ENCODE results near the gene PANX2.

PANX2 gene

DNA sequence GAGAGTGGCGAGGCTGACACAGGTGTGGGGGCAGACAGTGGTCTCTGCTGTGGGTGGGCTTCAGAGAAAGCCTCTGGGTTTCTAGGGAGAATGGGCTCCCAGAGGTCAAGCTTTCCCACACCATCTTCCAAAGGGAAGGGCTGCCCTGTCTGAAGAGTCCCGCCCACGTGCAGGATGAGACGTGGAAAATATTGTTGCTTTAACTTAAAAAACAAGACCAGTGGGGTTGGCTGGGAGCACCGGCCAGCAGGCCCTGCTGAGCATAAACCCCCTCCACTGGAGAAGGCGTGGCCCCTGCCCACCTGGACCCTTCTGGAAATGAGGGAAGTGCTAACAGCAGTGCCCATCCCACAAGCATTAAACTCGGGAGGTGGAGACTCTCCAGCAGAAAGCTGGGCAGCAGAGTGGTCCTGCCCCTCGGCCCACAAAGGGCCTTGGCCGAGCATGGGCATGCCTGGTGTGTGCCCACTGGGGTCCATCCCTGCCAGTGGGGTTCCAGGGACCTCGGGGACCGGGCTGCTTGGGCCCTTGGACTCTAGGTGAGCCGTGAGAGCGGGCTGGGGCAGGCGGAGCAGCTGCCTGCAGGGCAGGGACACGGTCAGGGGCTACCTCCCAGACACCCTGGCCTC lies 45.6 kb downstream of the PANX2 start:
- DNase-seq (ENCODE audit: low spot score), result no peak

DNA sequence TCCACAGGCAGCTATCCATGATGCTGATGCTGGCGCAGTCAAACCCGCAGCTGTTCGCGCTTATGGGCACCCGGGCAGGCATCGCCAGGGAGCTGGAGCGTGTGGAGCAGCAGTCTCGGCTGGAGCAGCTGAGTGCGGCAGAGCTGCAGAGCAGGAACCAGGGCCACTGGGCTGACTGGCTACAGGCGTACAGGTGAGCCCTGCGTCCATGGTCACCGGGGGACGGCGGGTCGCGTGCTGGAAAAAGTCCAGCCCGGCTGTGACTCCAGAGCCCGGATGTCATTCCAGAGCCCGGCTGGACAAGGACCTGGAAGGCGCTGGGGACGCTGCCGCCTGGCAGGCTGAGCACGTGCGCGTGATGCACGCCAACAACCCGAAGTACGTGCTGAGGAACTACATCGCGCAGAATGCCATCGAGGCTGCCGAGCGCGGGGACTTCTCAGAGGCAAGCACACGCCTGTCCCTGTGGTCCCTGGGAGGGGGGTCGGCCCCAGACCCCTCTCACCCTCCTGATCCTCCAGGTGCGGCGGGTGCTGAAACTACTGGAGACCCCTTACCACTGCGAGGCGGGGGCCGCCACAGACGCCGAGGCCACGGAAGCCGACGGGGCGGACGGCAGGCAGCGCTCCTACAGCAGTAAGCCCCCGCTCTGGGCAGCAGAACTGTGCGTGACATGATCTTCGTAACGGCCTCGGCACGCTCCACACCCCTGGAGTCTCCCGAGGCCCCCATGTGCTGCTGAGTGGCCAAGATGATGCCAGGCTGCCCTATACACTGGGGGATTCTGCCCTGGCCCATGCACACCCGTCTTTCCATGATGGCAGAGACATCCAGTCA lies 46.4 kb downstream of the PANX2 start:
- DNase-seq (ENCODE audit: low spot score), result no peak

DNA sequence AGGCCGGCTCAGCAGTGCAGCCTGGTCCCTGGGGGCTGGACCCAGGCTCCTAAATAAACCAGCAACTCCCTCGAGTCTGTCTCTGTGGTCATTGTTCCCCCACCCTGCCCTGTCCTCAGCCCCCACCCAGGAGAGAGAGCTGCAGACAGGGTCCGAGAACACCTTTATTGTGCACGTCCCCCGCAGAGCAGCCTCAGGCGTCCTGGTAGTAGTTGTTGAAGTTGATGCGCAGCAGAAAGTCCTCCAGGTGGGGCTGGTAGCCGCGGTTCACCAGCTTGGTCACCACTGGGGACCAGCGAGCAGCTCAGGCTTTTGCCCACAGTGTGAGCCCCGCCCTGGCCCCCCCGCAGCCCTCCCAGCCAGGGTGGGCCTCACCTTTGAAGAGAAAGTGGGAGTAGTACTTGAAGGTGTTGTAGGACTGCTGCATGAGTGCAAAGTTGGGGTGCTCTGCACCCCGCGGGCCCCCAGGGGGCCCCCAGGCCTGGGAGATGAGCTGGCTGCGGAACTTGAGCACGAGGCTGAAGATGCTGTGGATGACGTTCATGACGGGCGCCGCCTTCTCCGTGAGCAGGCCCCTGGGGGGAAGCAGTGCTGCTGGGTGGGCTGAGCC lies 47.1 kb downstream of the PANX2 start:
- no peak for DNase-seq (ENCODE audit: low spot score)

DNA sequence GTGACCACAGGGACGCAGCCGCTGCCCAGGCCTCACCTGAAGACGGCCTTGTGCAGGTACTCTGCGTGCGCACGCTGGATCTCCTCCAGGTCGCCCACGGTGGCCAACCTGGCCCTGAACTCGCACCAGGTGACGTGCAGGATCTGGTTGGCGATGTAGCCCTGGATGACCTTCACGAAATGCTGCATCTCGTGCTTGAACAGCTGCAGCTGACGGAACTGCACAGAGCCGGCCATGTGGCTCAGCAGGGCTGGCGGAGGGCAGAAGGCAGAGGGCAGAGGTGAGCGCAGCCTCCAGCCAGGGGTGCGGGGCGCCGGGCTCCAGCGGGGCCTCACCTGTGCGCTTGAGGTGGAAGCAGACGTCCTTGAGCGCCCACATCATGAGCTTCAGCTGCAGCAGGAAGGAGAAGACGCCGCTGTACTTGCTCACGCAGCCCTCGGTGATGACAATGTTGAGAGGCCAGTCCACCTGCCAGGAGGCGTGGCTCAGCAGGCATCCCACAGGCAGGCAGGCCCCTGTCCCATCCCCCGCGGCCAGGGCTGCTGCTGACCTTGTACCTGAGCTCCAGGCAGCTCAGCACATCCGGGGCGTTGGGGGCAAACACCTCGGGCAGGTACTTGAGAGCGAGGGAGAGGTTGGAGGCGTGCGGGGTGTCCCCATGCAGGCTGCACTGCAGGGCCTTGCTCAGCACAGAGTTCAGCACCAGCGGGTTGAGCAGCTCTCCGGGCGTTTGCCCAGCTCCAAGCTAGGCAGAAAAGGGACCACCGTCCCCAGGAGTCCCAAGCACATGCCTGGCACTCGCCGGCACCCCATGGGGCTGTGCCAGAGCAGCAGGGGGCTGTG lies 47.8 kb downstream of the PANX2 start:
- no peak for DNase-seq (ENCODE audit: low spot score)

DNA sequence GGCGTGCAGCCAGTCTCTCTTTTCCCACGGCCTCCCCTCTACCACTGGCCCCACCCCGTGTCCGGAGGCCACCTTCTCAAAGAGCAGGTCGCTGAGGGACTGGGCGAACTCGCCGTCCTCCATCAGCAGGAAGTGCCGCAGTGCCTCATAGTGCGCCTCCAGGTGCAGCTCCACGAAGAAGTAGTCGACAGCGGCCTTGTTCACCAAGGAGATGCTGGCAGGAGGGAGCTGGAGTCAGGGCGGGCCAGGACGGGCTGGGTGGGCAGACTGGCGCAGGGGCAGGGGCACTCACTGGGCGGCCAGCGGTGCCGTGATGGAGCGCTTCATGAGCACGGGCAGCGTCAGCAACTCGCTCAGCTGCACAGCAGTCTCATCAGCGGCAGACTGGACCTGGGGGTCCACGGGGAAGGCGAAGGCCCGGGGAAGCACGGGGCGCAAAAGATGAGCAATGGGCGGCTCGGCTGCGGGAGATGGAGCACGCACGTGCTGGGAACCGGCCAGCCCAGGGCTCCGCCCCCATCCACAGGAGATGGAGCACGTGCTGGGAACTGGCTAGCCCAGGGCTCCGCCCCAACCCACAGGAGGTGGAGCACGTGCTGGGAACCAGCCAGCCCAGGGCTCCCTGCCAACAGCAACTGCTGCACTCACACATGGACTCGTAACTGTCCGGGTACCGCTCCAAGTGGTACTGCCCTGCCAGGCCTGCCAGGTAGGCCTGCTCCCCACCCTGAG lies 48.6 kb downstream of the PANX2 start:
- no peak for DNase-seq (ENCODE audit: low spot score)

DNA sequence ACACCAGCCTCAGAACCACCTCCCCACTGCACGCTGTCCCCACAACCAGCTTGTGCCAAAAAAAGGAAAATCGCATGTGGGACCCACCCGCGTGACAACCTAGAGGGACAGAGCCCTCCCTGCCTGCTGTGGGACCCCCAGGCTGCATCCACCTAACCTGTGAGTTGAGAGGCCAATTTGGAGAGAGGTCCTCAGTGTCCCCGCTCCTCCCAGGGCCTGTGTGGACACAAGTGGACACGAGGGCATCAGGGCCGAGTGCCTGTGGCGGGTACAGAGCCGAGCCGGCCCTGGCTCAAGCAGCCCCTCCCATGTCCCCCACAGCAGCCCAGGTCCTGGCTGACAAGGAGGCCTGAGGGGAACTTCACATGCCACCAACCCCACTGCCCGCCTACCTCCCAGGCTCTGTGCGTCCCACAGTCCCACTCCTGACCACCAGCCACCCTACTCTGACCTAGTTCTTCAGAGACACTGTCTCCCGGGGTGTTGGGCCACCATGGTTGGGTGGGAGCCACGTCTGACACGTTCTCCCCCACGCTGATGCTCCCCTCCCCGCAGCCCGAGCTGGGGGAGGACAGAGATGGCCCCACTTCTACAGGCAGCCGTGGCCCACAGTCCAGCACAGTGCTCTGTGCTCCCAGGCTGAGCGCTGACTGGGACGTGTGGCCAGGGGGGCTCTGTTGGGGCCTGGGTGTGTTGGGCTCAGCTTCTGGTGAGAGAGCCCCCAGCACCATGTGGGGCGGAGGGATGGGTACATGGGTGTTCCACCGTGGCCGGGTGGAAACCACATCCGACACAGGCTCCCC lies 49.5 kb downstream of the PANX2 start:
- DNase-seq (ENCODE audit: low spot score), result no peak

DNA sequence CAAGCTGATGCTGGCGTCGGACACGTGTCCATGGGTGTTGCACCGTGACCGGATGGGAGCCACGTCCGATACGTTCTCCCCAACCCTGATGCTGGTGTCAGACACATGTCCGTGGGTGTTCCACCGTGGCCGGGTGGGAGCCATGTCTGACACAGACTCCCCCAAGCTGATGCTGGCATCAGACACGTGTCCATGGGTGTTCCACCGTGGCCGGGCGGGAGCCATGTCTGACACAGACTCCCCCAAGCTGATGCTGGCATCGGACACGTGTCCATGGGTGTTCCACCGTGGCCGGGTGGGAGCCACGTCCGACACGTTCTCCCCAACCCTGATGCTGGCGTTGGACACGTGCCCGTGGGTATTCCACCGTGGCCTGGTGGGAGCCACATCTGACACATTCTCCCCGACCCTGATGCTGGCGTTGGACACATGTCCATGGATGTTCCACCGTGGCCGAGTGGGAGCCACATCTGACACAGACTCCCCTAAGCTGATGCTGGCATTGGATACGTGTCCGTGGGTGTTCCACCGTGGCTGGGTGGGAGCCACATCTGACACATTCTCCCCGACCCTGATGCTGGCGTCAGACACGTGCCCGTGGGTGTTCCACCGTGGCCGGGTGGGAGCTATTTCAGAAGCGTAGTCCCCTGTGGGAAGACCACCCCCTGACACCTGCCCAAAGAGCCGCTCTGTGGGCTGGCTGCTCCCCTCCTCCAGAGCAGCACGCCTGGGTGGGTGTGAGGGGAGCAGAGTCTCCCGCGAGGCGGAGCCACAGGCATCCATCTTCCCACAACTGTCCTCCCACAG lies 50.3 kb downstream of the PANX2 start:
- DNase-seq (ENCODE audit: low spot score), result no peak

DNA sequence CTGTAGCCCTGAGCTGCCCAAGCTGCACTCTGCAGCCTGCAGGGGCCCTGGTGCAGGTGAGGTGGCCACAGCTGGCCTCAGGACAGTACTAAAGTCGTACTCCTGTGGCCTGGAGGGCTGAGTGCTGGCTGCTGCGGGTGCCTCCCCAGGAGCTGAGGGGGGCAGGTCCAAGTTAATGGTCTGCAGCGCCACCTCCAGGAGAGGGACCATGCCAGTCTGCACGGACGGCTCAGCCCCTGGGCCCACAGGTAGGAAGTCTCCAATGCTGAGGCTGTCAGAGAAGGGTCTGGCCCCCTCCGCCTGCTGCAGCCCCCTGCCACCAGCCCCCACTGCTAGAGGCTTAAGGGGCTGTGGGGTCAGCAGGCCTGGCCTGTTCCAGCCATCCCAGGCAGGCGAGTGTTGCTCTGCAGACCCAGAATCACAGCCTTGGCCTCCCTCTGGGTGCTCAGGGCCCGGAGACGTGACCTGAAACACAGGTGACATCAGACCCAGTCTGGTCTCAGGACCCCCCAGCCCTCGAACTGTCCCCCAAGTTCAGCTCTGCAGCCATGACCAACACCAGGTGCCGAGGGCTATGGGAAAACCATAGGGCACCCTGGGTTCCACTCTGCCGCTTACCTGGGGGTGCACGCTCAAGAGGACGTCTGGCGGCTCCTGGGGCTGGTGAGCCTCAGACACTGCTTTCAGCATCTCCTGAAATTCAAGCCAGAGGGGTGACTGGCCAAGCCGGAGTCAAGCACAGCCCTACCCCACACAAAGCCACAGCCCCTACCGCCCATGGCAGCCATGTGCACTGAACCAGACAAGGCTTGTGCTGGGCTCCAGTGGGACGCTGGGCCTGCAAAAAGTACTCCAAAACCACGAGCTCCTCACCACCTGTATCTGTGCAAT lies 51.1 kb downstream of the PANX2 start:
- DNase-seq (ENCODE audit: low spot score), result no peak

DNA sequence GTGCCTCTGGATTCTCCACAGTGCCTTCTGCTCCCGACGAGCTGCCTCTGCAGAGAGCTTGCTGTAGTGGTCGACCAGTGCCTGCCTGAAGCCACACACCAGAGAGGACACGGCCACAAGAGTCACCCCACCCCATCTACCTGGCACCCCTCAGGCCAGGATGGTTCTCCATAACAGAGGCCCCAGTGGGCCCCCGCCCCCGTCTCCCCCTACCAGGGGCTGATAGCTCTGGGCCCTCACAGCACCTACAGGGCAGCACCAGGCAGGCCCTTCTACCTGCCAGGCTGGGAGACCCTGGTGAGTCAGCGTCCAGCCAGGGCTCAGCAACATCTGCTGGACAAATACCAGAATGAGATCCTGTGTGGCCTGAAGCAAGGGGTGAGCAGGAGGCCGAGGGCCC lies 52.0 kb downstream of the PANX2 start:
- no peak for DNase-seq (ENCODE audit: low spot score)

DNA sequence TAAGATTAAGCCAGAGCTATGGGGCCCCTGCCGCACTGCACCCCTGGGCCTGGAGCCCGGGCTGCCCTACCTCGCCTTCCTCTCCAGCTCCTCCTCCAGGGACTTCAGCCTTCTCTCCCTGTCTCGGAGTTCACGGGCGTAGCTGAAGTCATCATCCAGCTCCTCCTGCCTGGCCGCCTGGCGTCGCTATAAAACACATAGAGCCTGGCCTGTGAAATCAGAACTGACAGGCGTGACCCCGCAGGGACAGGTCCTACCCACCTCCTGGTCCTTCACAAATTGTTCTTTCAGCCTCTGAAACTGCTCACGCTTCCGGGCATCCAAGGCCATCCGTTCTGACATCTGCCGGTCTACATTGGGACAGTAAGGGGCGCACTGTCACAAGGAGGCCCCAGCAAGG lies 53.5 kb downstream of the PANX2 start:
- no peak for DNase-seq (ENCODE audit: low spot score)

DNA sequence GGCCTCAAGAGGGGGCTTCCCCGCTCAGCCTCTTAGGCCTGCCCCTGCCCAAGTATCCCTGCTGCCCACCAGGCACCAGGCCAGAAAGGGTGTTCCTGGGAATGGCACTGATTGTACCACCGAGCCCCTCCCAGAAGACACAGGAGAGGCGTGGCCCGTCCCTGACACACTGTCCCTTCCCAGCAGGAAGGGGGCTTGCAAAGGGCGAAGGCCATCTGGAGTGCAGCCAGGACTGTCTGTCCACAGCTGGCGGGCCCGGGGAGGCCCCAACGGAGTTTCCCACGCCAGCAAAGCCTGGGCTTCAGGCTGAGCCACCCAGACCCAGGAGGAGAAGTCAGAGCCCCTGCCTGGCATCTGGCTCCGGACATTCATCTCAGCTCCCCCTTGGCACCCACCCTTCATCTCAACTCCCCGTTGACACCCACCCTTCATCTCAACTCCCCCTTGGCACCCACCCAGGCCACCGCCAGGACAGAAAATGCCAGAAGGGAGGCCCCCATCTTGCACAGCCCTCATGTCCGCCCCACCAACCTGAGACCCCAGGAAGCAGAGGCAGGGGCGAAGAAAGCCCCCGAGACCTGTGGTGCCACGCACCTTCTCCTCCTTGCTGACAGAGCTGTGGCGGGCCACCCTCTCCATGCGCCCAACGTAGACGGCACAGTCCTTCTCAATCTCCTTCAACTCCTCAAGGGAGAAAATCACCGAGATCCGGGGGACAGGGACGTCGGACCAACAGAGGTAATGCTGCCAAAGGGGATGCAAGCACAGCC lies 54.9 kb downstream of the PANX2 start:
- DNase-seq (ENCODE audit: low spot score), result no peak

DNA sequence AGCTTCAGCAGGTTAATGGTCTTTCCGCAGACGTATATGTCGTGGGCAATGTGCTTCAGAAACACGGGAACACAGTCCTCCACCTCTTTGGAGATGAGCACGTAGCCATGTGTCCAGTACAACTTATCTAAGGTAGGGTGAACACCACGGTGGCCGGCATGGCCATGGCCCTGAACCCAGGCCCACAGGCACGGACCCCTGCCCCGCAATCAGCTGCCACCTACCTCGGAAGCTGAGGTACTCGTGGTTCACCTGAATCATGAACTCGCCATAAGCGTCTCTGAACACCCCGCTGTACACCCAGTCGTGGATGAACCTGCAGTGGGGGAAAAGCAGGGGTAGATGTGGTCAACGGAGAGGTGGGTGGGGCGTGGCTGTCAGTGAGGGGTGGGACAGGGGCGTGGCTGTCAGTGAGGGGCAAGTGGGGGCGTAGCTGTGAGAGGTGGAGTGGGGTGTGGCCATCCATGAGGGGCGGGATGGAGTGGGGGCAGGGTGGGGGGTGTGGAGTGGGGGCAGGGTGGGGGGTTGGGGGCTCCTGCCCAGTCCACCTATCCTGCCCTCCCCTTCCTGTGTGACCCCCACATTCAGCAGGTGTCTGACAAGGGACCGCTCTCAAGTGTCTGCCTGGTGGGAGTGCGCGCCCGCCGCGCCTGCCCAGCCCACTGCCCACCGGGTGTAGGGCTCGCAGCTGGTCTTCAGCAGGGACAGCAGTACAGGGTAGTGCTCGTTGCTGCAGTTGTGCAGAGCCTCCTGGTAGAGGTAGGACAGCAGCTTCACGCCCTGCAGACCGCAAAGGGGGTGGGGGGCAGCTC lies 55.7 kb downstream of the PANX2 start:
- DNase-seq (ENCODE audit: low spot score), result no peak

DNA sequence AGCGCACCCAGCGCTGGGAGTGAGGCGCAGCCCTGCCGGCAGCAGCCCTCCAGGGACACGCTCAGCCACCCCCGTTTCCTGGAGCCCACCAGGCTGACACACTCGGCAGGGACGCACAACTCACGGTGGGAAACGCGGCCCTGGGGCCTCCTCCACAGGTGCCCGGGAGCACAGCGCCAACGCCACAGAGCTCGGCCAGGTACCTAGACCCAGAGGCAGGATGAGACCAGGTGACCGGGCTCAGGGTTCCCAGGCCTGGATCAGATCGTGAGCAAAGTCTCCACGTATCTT lies 56.3 kb downstream of the PANX2 start:
- no peak for DNase-seq (ENCODE audit: low spot score)

DNA sequence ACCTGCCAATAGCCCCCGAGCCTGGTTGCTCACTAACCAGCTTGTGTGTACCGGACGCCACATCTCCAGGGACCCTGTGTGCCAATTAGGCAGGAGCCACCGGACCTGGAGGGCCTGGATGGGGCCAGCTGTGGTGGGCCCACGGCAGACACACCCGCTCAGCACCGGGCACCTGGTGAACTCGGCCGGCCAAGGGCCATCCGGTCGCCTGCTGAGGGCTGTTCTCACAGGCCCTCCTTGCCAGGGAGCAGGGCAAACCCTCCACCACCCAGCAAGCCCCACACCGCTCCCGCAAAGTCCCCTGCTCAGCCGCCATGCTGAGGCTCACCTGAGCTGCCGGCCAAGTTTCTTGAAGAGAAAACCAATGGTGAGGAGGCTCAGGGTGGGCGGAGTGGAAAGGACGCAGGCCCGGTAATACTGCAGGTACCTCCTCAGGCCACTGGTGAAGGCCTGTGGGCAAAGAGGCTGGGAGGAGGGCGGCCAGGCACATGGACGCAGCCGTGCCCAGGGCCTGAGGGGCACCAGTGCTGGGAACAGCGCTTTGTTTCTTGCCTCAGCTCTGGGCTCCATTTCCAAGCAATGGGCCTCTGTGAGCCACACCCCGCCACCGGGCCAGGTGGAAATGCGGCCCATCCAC lies 57.2 kb downstream of the PANX2 start:
- no peak for DNase-seq (ENCODE audit: low spot score)

DNA sequence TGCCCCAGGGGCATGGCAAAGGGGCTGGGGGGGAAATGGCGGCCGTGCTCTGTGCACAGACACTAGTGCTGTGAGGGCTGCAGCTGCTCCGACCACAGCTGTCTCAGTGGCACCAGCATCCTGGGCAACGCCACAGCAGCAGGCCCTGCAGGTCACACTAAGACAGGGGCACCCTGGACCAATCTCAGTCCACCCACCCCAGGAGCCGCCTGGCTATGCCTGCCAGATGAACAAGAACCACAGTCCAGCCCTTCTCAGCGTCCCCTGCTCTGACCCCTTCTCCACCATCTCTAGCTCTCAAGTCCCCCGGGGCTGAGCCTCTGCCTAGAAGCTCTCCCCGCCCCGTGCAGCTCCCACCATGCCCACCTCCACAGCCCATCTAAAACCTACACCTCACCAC lies 57.8 kb downstream of the PANX2 start:
- DNase-seq (ENCODE audit: low spot score), result no peak

DNA sequence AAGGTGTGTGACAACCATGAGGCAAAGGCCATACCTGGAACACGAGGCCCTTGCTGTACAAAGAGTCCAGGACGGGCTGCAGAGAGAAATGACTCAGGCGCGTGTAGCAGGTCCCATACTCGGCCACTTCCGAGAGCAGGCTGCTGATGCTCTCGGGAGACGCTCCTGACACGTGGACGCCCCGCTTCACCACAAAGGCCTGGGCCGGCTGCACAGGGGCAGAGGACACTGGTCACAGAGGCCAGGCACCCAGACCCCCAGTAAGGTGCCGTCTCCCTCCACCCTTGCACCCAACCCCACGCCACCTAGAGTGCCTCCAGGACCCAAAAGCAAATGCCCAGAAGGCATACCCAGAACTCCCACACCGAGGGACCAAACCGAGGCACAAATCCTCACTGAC lies 58.8 kb downstream of the PANX2 start:
- no peak for DNase-seq (ENCODE audit: low spot score)

All from pons (tissue), 1 donor.